ENCODE results near the gene NFE2L2.
"Not testable (repeated sequence)": the region's sequence is repeated elsewhere in the genome, so short reads cannot be mapped to it uniquely, and the experiment has no call there.

Gene NFE2L2

DNA sequence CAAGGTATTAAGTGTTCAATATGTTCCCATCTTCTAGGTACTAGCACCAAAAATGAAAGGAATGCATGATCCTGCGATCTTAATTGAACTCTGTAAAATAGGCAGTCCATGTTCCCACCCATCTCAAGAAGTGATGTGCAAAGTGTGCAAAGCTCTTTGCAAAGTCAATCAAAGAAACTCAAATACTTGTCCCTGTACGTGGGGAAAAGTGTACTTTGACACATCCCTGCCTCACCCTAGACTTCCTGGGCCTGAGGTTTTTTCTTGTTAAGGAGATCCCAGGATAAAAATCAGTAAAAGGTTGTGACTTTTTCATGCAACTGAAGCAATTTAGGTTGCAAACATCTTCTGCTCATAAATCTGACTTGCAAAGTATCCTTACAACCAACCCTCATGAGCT lies 26.6 kb downstream of the NFE2L2 start:
- DNase-seq (ENCODE audit: low read depth in 2 of 2): no peak

DNA sequence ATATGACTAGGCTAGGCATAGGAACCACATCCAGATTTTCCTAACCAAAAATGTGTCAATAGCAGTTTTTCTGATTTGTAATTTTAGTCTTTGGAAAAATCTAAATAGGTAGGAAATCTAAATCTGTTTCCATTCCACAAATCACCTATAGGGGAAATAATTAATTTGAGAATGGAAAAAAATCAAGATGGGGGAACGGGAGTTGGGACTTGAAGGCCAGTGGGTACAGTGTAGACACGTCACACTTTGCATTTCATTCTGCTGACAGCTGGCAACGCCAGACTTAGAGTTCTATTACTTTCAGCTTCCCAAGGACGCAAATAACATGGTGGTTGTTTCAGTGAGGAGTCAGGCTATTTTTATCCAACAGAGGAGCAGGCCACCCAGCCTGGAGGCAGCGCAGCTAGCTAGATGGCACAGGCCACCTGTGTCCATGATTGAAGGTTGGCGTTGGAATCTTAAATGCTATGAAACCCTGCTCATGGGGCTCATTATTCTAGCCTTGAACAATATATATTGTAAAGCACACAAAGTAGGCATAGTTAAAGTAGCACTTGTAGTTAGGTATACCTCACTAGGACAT lies 28.6 kb downstream of the NFE2L2 start:
- DNase-seq (ENCODE audit: low read depth in 2 of 2): no peak

DNA sequence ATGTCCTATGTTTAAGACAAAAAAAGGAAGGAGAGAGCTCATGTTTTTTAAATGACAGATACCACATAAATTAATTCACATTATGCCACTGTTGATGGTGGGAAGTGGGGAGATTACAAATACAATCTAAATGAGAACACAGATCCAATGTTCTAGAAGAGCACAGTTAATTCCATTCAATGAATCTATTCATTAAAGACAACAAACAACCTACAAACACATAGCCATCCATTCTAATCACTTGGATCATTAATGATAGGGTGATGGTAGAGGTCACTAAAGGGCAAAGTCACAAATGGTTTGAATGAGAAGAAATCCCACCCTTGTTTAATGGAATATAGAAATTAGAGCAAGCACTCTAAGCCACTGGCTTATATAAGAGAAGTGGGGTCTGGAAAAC lies 30.3 kb downstream of the NFE2L2 start:
- no peak for DNase-seq (ENCODE audit: low read depth in 2 of 2)

DNA sequence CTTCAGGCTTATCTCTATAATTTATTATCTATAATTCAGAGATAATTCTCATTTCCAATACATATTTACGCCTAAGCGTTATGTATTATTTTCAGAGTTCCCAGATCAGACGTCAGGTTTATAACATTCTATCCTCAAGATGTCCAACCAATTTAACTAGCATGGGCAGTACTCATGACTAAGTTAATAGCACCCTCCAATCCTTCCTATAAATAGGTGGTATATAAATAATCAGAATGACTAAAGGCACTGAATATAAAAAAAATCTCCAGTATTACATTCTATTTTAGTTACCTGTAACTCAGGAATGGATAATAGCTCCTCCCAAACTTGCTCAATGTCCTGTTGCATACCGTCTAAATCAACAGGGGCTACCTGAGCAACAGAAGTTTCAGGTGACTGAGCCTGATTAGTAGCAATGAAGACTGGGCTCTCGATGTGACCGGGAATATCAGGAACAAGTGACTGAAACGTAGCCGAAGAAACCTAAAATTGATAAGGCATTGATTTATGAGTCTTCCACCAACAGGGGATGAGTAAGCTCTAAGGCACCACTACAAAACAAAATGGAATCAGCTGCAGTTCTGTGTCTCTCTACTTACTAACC lies 32.3 kb downstream of the NFE2L2 start:
- no peak for DNase-seq (ENCODE audit: low read depth in 2 of 2)

DNA sequence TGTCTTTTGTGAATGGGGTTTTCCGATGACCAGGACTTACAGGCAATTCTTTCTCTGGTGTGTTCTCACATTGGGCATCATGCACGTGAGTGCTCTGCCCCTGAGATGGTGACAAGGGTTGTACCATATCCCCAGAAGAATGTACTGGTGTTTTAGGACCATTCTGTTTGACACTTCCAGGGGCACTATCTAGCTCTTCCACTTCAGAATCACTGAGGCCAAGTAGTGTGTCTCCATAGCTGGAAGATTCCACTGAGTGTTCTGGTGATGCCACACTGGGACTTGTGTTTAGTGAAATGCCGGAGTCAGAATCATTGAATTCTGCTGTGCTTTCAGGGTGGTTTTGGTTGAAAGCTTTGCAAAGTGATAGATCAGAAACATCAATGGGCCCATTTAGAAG lies 33.3 kb downstream of the NFE2L2 start:
- no peak for DNase-seq (ENCODE audit: low read depth in 2 of 2)

DNA sequence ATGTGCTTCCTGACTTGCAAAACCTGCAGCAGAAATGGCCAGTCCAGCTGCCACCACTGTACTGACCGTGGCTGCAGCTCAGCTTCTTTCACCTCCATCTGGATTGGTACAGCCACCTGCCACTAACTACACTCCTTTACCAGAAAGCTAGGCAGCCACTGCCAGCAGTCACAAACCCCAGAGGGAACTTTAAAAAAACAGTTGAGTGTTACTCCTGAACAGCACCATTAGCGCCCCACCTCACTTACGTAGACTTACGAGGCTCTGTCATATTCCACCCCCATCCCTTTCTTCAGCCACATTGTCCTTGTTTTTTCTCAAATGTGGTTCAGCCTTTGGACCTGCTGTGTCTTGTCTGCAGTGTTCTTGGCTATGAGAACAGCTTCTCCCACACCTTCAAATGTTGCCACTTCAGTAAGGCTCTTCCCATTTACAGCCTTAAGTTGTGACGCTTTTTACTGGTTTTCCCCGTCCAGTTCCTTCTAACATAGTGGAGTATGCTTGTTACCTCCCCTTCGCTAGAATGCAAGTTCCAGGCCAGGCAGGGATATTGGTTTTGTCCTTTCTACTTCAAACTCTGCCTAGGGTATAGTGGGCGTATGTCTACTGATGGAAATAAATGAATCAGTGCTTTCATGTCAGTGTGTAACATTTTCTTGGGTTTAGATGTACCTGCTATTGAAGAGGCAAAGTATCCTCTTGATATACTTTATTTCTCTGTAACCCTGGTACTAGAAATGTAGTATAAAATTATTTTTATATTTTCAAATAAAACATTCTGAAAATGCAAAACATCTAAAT lies 34.9 kb downstream of the NFE2L2 start:
- no peak for DNase-seq (ENCODE audit: low read depth in 2 of 2)

DNA sequence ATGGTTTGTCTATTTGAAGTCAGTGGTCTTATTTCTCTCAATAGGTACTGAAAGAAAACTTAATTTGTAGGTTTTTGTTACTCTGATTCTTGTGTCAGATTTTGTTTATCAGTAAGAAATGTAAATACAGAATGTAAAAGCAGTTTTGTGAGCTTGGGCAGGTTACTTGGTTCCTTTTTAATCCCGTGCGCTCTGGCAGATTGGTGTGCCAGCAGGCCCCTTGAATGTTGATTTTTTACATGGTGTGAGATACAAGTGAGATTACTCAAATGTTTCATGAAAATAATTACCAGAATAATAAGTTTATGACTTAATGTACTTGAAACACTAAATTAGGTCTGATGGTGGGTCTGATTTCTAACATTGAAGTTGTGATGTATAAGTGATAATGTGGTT lies 38.6 kb downstream of the NFE2L2 start:
- no peak for DNase-seq (ENCODE audit: low read depth in 2 of 2)

DNA sequence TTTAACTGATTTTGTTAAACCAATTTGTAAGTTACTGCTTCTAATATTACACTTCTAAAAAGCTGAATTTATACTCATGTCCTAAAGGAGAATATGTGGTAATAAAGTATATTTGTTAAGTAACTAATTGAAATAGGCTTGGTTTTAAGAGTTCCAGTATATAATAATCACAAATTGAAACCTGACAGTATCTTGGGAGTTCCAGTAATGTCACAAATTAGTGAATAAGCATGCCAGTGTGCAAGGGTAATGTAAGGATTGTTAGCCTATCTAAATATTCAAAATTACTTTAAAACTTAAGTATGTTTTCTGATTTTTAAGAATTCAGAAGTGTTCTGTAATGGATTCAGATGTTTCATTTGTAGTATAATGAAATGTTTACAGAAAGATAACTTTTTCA lies 41.1 kb downstream of the NFE2L2 start:
- DNase-seq (ENCODE audit: low read depth in 2 of 2): not testable (repeated sequence)

DNA sequence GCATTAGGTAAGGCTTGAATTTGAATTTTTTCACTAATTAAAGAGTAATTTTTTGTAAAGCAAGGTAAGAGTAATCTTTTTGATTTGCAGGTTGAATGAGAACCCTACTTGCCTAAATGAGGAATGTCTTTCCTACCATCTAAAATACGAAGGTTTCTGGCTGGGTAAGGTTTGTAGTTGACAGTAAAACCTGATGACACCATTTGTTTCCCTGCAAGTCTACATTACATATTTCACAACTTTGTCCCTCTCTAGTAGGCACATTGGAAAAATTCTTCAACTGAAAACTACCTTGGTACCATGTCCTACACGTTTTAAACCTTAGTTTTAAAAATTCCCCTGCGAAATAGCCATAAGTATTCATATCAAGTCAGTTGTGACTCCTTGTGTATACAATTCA lies 42.6 kb downstream of the NFE2L2 start:
- DNase-seq (ENCODE audit: low read depth in 2 of 2): no peak

DNA sequence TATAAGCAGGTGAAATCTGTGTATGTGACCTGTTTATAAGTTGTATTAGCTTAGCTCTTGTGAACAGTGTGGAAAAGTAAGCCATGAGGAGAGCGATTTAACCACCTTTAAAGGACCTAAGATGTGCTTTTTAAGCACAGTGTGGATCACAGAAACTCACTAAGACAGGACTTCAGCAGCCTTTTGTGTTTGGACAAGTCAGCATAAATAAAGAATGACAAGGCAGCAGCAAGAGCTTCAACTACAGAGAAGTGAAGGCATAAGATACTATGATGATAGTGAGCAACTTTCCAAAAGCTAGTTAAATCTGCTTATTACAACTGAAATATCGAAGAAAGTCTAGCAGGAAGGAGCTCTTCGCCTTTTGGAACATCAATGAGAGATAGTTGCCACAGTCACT lies 43.0 kb downstream of the NFE2L2 start:
- DNase-seq (ENCODE audit: low read depth in 2 of 2): no peak

DNA sequence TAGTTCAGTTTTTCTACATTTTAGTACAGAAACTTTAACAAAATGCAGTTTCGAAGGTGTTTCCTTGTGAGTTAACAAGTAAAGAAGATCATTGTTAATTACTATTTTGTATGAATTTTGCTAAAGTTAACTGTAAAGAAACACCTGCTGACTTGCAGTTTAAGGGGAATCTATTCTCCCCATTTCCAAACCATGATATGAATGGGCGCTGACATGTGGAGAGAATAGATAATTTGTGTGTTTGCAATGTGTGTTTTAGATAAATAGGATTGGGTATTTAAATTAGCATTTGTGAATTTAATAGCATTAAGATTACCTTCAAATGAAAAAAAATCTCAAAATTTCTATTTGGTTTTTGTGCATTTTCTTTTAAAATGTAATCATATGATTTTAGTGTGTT lies 44.7 kb downstream of the NFE2L2 start:
- DNase-seq (ENCODE audit: low read depth in 2 of 2): not testable (repeated sequence)

DNA sequence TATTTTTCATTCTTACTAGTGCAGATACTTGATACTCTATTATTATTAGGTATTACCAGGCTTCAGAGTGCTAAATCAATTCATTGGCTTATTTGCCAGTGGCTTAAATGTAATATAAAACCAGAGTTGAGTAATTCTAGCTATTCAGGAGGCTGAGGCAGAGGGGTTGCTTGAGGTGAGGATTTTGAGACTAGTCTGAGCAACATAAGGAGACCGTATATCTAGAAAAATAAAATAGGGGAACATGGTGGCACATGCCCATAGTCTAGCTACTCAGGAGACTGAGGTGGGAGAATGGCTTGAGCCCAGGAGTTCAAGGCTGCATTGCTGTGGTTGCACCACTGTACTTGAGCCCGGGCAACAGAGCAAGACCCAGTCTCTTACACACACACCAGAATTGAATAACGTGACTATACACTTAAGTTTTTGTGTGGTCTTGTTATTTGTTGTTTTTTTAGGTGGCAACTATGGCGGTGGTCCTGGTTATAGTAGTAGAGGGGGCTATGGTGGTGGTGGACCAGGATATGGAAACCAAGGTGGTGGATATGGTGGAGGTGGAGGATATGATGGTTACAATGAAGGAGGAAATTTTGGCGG lies 47.2 kb downstream of the NFE2L2 start:
- no peak for DNase-seq (ENCODE audit: low read depth in 2 of 2)

DNA sequence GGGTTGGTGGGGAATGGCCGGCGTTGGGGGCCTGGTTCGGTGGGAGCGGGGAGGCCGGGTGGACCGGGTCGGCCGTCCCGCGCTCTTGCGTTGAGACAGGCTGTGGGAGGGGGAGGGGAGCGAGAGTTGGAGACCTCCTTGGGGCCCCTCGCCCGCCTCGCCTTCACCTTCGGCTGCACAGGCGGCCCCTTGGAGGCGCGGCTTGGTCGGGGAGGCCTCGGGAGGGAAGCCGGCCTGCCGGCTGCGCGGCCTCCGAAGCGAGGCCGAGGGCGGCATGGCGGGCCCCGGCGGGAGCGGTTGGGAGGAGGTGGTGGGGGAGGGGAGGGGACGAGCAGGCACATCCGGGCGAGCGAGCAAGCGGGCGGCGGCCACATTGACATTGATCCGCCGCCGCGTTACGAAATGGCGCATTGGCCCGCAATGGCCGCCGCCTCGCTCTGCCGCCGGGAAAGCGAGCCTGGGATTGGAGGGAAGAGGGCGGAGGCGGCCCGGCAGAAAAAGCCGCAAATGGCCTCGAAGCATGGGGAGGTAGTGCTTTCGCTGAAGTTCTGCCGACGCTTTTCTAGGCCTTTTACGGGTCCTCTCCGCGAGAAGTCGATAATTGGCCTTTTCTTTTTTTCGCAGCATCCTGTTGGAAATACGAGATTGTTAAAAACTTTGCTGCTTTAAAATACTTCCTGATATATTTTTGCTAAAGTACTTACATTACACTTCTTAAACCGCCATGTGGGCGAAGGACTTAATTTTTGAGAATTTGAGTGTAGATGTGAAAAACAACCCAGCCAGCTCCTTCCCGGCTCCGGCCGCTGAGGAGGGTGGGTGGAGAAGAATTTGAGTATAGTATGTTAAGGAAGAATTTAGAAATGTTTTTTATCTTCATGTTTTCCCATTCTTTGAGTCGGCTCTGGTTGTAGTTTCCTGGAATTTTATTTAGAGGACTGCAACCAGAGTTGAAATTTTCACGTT lies 51.4 kb downstream of the NFE2L2 start:
- peak; percentile 77 to 89 for DNase-seq (ENCODE audit: low read depth in 2 of 2)

DNA sequence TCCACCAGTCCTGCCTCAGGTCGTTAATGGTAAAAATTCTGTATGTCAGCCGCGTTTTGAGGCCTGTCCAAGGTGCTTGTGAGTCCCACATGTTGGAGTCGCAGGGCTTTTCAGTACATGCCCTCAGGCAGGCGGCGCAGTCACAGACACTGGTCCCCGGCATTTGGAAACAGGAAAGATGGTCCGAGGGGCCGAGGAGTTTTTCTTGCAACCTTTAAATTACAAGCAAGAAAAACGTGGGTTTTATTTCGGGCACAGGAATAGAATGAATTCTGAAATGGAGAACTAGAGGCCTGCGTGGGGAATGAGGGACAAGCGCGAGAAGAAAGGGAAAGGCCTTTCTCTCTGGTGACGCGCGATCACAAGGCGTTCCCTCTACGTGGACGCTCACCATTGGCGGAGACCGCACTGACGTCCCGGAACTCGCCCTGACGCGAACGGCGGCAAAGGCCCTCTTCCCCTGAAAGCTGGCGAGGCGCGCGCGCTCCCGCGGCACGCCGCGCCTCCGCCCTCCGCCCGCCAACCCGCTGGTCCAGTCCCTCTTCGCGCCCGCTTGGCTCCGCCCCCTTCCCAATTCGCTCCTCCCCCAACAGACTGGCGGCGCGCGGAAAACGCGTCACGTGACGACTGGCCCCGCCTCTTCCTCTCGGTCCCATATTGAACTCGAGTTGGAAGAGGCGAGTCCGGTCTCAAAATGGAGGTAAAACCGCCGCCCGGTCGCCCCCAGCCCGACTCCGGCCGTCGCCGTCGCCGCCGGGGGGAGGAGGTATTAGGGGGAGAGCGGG lies 52.2 kb downstream of the NFE2L2 start, which contains the start of gene HNRNPA3:
HNRNPA3 (plus strand) TSS at position 689 of the 785 bp plus-strand sequence; CDS start at position 695, 6 bp downstream.
- DNase-seq (ENCODE audit: low read depth in 2 of 2): peak; percentile 99

DNA sequence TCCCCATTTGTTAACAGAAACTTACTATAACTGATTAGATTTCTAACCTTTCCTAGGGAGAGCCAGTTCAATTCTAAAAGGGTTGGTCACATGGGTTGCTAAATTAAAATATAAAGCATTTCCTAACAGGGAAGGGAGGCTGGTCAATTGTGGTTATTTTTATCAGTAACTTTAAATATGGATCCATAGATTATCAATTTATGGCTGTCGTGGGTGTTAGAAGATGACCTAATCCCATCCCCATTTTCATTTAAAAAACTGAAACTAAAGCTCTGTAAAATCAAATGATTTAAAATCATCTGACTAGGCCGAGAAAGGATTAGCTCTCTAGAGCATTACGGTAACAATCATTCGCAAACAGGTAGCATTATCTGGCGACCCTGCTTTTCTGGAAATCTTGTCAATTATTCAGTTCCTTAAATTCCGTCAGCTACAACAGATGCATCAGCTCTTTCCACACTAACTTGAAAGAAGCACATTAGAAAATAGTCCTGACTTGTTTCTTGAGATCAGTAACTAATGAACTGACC lies 52.9 kb downstream of the NFE2L2 start:
- no peak for DNase-seq (ENCODE audit: low read depth in 2 of 2)

DNA sequence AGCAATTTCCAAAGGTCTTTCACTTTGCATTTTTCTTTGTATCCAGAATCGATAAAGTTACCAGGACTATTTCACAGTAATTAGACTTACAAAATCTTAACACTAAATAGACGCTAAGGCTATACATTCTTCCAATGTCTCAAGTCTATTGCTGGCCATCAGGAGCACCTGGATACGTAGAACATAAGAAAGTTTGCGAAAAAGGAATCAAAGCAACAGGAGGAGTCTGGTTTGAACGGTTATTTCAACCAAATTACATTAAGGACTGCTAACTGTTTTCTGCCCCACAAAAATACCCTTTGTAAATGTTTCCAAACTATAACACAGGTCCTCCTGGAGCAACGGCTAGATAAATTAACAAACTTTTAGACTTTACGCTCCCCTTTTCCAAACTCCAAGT lies 53.4 kb downstream of the NFE2L2 start:
- DNase-seq (ENCODE audit: low read depth in 2 of 2): no peak

DNA sequence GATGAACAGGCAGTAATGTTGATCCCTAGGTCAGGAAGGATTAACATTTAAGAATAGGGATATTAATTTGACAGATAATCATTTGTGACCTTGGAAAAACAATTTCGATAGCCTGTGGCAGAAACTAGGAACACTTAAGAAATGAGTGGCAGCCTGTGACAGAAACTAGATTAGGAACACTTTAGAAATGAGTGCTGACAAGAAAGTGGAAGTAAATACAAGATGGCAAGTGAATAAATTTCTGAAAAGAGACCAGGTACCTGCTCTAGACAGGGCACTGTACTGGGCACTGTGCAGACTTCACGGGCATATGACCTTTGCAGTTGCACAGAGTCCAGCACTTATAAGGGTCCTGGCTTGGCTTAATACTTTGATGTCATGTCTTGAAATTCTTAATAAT lies 57.4 kb downstream of the NFE2L2 start:
- no peak for DNase-seq (ENCODE audit: low read depth in 2 of 2)

DNA sequence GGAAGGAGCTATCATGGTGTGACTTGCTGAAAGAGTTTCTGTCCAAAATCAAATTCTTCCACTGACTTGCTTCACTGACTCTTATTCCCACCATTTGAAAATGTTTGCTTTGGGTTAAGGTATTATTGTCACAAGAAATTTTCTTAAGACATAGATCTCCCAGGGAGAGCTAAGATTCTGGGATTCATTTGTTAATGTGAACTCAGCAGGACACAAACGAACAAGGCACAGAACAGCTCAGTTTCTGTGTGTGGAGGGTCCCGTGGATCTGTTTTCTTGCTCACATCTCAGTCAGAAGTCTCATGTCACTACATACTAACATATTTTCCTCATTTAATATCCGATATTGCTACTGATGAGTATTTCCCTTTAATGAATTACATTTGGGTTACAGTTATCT lies 60.1 kb downstream of the NFE2L2 start:
- DNase-seq (ENCODE audit: low read depth in 2 of 2): no peak

DNA sequence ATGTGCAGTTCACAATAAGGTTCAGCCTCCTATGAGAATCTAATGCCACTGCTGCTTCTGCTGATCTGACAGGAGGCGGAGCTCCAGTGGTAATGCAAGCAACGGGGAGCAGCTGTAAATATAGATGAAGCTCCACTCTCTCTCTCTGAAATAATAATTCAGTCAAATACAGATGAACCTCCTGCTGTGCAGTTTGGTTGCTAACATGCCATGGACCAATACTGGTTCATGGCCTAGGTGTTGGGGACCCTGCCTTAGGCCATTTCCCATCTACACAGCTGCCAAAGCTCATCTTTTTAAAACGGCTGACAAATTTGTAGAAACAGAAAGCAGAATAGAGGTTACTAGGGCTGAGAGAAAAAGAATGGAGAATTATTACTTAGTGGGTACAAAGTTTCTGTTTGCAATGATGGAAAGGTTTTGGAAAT lies 62.6 kb downstream of the NFE2L2 start:
- no peak for DNase-seq (ENCODE audit: low read depth in 2 of 2)

DNA sequence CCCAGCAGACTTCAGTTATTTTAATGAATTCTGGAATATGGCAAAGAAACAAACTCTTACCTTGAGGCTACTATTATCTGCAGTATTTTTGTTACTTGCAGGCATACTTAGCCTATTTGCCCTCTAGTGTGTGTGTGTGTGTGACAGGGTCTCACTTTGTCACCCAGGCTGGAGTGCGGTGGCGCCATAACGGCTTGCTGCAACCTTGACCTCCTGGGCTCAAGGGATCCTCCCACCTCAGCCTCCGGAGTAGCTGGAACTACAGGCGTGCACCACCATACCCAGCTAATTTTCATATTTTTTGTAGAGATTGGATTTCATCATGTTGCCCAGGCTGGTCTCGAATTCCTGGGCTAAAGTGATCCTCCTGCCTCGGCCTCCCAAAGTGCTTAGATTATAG lies 64.1 kb downstream of the NFE2L2 start:
- DNase-seq (ENCODE audit: low read depth in 2 of 2): not testable (repeated sequence)
